KMS-11 (cell line): ENCODE data around the gene PAPPA.

ENCODE experiments used
- H2AFZ ChIP-seq: fragments of 200-600 bp; sonication (generic); 2 replicates; pipeline ENCODE4 v1.6.1; 2016; ENCODE audit warnings: antibody characterized with exemption, mixed run types, low read depth
- H3K27ac ChIP-seq: fragments of 200-600 bp; sonication (generic); 2 replicates; pipeline ENCODE4 v1.6.1; 2016; ENCODE audit warnings: mild to moderate bottlenecking, mixed run types
- H3K27me3 ChIP-seq: fragments of 200-600 bp; sonication (generic); 2 replicates; pipeline ENCODE4 v1.6.1; 2017; ENCODE audit warnings: mild to moderate bottlenecking, low read depth, mixed run types, moderate library complexity; ENCODE audit not compliant: insufficient read depth
- H3K36me3 ChIP-seq: fragments of 200-600 bp; sonication (generic); 2 replicates; pipeline ENCODE4 v1.6.1; 2017; ENCODE audit warnings: mild to moderate bottlenecking, mixed run types; ENCODE audit not compliant: insufficient read depth
- H3K4me1 ChIP-seq: fragments of 200-600 bp; sonication (generic); 2 replicates; pipeline ENCODE4 v1.6.1; 2016; ENCODE audit warnings: mild to moderate bottlenecking, low read depth, mixed run types; ENCODE audit not compliant: poor library complexity, severe bottlenecking
- H3K4me2 ChIP-seq: fragments of 200-600 bp; sonication (generic); 2 replicates; pipeline ENCODE4 v1.7.0; 2016; ENCODE audit warnings: mild to moderate bottlenecking, mixed run types
- H3K4me3 ChIP-seq: fragments of 200-600 bp; sonication (generic); IDR thresholded peaks from 2 replicates; pipeline ENCODE4 v1.6.1; 2017; ENCODE audit warnings: low read depth, low read length, mixed read lengths; ENCODE audit not compliant: insufficient read depth
- H3K79me2 ChIP-seq: fragments of 200-600 bp; sonication (generic); 2 replicates; pipeline ENCODE4 v1.6.1; 2016; ENCODE audit warnings: low read depth, mixed run types; ENCODE audit not compliant: insufficient read depth
- H3K9ac ChIP-seq: fragments of 200-600 bp; sonication (generic); 2 replicates; pipeline ENCODE4 v1.6.1; 2016; ENCODE audit warnings: mild to moderate bottlenecking, mixed run types
- H4K20me1 ChIP-seq: fragments of 200-600 bp; sonication (generic); 2 replicates; pipeline ENCODE4 v1.6.1; 2016; ENCODE audit warnings: mild to moderate bottlenecking, mixed run types; ENCODE audit not compliant: insufficient read depth
- TF ChIP-seq, protein P1 (sequence below): fragments of 200-600 bp; sonication (generic); conservative IDR thresholded peaks from 2 replicates; pipeline ENCODE4 v1.6.1; 2017; ENCODE audit warnings: low read depth, mild to moderate bottlenecking, antibody characterized with exemption, low read length, moderate library complexity, mixed read lengths

PAPPA gene

GRCh38 chr9:116115761-116116353 lies 37.7 kb upstream of the PAPPA start:
- Histone ChIP-seq H3K4me2 (no peak overlapping the region), H2AFZ (no peak overlapping the region), H3K36me3 (no peaks in the 10 kb centered on the region), H3K27me3 (no peaks in the 10 kb centered on the region), H3K27ac (no peak overlapping the region), H3K4me1 (no peaks in the 10 kb centered on the region), H4K20me1 (no peaks in the 10 kb centered on the region), H3K4me3 (no peak overlapping the region), H3K9ac (no peak overlapping the region), H3K79me2 (no peaks in the 10 kb centered on the region)
- TF ChIP-seq, protein P1, sequence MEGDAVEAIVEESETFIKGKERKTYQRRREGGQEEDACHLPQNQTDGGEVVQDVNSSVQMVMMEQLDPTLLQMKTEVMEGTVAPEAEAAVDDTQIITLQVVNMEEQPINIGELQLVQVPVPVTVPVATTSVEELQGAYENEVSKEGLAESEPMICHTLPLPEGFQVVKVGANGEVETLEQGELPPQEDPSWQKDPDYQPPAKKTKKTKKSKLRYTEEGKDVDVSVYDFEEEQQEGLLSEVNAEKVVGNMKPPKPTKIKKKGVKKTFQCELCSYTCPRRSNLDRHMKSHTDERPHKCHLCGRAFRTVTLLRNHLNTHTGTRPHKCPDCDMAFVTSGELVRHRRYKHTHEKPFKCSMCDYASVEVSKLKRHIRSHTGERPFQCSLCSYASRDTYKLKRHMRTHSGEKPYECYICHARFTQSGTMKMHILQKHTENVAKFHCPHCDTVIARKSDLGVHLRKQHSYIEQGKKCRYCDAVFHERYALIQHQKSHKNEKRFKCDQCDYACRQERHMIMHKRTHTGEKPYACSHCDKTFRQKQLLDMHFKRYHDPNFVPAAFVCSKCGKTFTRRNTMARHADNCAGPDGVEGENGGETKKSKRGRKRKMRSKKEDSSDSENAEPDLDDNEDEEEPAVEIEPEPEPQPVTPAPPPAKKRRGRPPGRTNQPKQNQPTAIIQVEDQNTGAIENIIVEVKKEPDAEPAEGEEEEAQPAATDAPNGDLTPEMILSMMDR, result no peak

DNA sequence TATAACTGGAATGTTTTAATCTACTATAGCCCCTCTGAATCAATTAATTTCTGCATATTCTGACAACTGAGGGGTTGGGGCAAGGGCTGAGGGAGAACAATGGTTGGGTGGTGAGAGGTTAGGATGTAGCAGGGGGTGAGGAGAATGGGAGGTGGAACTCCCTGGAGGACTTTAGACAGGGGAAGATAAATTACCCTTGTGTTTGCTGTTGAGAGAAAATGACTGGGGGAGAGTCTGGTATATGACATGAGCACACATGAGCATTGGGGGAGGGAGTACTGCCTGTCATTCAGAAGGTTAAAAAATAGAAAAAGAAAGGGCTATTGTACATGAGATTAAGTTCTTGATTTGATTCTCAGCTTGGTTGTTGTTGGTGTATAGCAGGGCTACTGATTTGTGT lies 37.2 kb upstream of the PAPPA start:
- H3K79me2 ChIP-seq, result no peaks in the 10 kb centered on the region
- no peak overlapping the region for H2AFZ ChIP-seq
- no peak overlapping the region for H3K4me2 ChIP-seq
- no peak overlapping the region for H3K27ac ChIP-seq
- TF ChIP-seq, protein P1, result no peak
- H3K4me3 ChIP-seq, result no peak overlapping the region
- H3K4me1 ChIP-seq, result no peaks in the 10 kb centered on the region
- no peaks in the 10 kb centered on the region for H3K36me3 ChIP-seq
- no peaks in the 10 kb centered on the region for H4K20me1 ChIP-seq
- H3K27me3 ChIP-seq, result no peaks in the 10 kb centered on the region
- H3K9ac ChIP-seq, result no peak overlapping the region

DNA sequence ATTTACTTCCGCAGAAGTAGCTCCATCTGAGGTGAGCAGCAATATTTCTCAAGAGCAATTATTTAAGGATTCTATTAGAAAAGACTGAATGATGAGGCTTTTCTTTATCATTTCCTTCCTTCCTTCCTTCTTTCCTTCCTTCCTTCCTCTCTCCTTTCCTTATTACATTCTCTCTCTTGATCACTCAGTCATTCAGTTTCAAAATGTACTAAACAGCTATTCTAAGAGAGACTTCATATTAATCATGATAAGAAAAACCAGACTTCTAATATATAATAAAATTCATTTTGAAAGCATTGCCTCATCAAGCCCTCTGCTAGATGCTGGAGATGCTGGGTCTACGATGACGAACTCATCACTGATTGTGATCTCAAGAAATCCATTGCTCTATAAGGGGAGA lies 30.4 kb upstream of the PAPPA start:
- Histone ChIP-seq H3K36me3 (no peaks in the 10 kb centered on the region), H4K20me1 (no peaks in the 10 kb centered on the region), H3K79me2 (no peaks in the 10 kb centered on the region), H2AFZ (no peak overlapping the region), H3K4me3 (no peak overlapping the region), H3K27ac (no peak overlapping the region), H3K9ac (no peak overlapping the region), H3K4me2 (no peak overlapping the region), H3K4me1 (no peaks in the 10 kb centered on the region), H3K27me3 (no peaks in the 10 kb centered on the region)
- TF ChIP-seq, protein P1, result no peak

- Histone ChIP-seq H3K27me3 (no peaks in the 10 kb centered on the region), H3K4me3 (no peak overlapping the region), H3K27ac (no peak overlapping the region), H3K4me2 (no peak overlapping the region), H3K9ac (no peak overlapping the region), H3K4me1 (no peaks in the 10 kb centered on the region), H3K36me3 (no peaks in the 10 kb centered on the region), H2AFZ (no peak overlapping the region), H4K20me1 (no peaks in the 10 kb centered on the region), H3K79me2 (no peaks in the 10 kb centered on the region)
- TF ChIP-seq, protein P1, result no peak
These were observed 29.0 kb upstream of the PAPPA start for GRCh38 chr9:116124472-116125040.
